ENCODE data around the gene CKS2.

GRCh38 chr9:89309166-89309565 lies 1.8 kb upstream of the CKS2 start:
- TF ChIP-seq EP300 (IDR thresholded peaks at IDR 0.05): no peak
- TF ChIP-seq, protein P1, sequence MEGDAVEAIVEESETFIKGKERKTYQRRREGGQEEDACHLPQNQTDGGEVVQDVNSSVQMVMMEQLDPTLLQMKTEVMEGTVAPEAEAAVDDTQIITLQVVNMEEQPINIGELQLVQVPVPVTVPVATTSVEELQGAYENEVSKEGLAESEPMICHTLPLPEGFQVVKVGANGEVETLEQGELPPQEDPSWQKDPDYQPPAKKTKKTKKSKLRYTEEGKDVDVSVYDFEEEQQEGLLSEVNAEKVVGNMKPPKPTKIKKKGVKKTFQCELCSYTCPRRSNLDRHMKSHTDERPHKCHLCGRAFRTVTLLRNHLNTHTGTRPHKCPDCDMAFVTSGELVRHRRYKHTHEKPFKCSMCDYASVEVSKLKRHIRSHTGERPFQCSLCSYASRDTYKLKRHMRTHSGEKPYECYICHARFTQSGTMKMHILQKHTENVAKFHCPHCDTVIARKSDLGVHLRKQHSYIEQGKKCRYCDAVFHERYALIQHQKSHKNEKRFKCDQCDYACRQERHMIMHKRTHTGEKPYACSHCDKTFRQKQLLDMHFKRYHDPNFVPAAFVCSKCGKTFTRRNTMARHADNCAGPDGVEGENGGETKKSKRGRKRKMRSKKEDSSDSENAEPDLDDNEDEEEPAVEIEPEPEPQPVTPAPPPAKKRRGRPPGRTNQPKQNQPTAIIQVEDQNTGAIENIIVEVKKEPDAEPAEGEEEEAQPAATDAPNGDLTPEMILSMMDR (IDR thresholded peaks at IDR 0.05): no peak
